ENCODE data around the gene HOXB6.

HOXB6 gene

GRCh38 chr17:48578616-48579470 is 25.9 kb downstream of the HOXB6 start:
- no peak for DNase-seq

GRCh38 chr17:48577946-48578615 is 26.7 kb downstream of the HOXB6 start, which contains the start of gene HOXB4:
TSS of gene HOXB4 (minus strand) at chr17:48578350. CDS start at chr17:48578319, 31 bp downstream.
- peak; percentile 71 for DNase-seq

- DNase-seq: no peak
Measured at GRCh38 chr17:48577330-48577945, 27.3 kb downstream of the HOXB6 start.

GRCh38 chr17:48576479-48577309 is 28.1 kb downstream of the HOXB6 start:
- DNase-seq: no peak

GRCh38 chr17:48575673-48576478 is 28.9 kb downstream of the HOXB6 start:
- DNase-seq: no peak

GRCh38 chr17:48575066-48575582 is 29.7 kb downstream of the HOXB6 start:
- DNase-seq: no peak

GRCh38 chr17:48574505-48575065 is 30.2 kb downstream of the HOXB6 start:
- DNase-seq: no peak

GRCh38 chr17:48571826-48572417 is 32.9 kb downstream of the HOXB6 start:
- no peak for DNase-seq

GRCh38 chr17:48571024-48571818 is 33.6 kb downstream of the HOXB6 start:
- no peak for DNase-seq

- DNase-seq: no peak
Measured at GRCh38 chr17:48570325-48571023, 34.3 kb downstream of the HOXB6 start.

GRCh38 chr17:48569674-48570324 is 35.0 kb downstream of the HOXB6 start:
- no peak for DNase-seq

GRCh38 chr17:48569240-48569582 is 35.6 kb downstream of the HOXB6 start:
- DNase-seq: no peak

GRCh38 chr17:48568499-48569239 is 36.1 kb downstream of the HOXB6 start:
- DNase-seq: no peak

GRCh38 chr17:48567646-48568354 is 37.0 kb downstream of the HOXB6 start:
- no peak for DNase-seq

GRCh38 chr17:48567209-48567608 is 37.6 kb downstream of the HOXB6 start:
- DNase-seq: no peak

- no peak for DNase-seq
Measured at GRCh38 chr17:48566717-48567116, 38.1 kb downstream of the HOXB6 start.

Data from fibroblast of skin of scalp (primary cell).